Stimulated activated CD4-positive, alpha-beta T cell treated with anti-CD3 and anti-CD28 coated beads, Interleukin-1b, Interleukin-23, amount 100 ng/mL, for 48 hours (primary cell): Measurements from ENCODE around the gene RIOK1.
"Not testable (repeated sequence)": the region's sequence is repeated elsewhere in the genome, so short reads cannot be mapped to it uniquely, and the experiment has no call there.

Experiments used
- DNase-seq: peaks from one replicate; pipeline ENCODE4 v3.0.0-alpha.2; 2020

The RIOK1 gene

GRCh38 chr6:7442467-7442866, 52.9 kb downstream of the RIOK1 start:
- DNase-seq = no peak

- no peak for DNase-seq
Measured at GRCh38 chr6:7445101-7445500, 55.5 kb downstream of the RIOK1 start.

- no peak for DNase-seq
Measured at GRCh38 chr6:7445885-7446461, 56.4 kb downstream of the RIOK1 start.

- DNase-seq = no peak
Measured at GRCh38 chr6:7446619-7447325, 57.2 kb downstream of the RIOK1 start.

- no peak for DNase-seq
Measured at GRCh38 chr6:7448232-7448631, 58.6 kb downstream of the RIOK1 start.

GRCh38 chr6:7449018-7449417, 59.4 kb downstream of the RIOK1 start:
- DNase-seq = no peak

- DNase-seq = no peak
Measured at GRCh38 chr6:7451326-7451725, 61.7 kb downstream of the RIOK1 start.

- no peak for DNase-seq
Measured at GRCh38 chr6:7452898-7453297, 63.3 kb downstream of the RIOK1 start.

GRCh38 chr6:7454696-7455358, 65.2 kb downstream of the RIOK1 start:
- DNase-seq = no peak

- DNase-seq = not testable (repeated sequence)
Measured at GRCh38 chr6:7456302-7456701, 66.7 kb downstream of the RIOK1 start.

- no peak for DNase-seq
Measured at GRCh38 chr6:7461416-7461815, 71.8 kb downstream of the RIOK1 start.

- no peak for DNase-seq
Measured at GRCh38 chr6:7463785-7464184, 74.2 kb downstream of the RIOK1 start.

GRCh38 chr6:7467007-7467897, 77.6 kb downstream of the RIOK1 start:
- no peak for DNase-seq
